SH-SY5Y (cell line): Measurements from ENCODE around the gene PTPRJ.

ENCODE experiments used
- GATA2 ChIP-seq: IDR thresholded peaks from 2 replicates; pipeline ENCODE4 v1.6.1; 2011; ENCODE audit warnings: mild to moderate bottlenecking, low read depth, low read length
- GATA3 ChIP-seq: IDR thresholded peaks from 2 replicates; pipeline ENCODE4 v1.6.1; 2011; ENCODE audit warnings: low read depth, mild to moderate bottlenecking, low read length, moderate library complexity

- TF ChIP-seq GATA2 = no peak
- TF ChIP-seq GATA3 = no peak
Observed at GRCh38 chr11:48111891-48112290, 131.5 kb downstream of the PTPRJ start.
